PC-3 (cell line): ENCODE measurements around the gene LIN28A.

Source experiments
- EZH2 ChIP-seq: fragments of 300-600 bp; sonication (generic); IDR thresholded peaks from one replicate; pipeline ENCODE4 v1.6.1; 2017; ENCODE audit warnings: antibody characterized with exemption, mild to moderate bottlenecking, low read length; ENCODE audit not compliant: unreplicated experiment
- EZH2phosphoT487 ChIP-seq: fragments of 300-600 bp; sonication (generic); IDR thresholded peaks from 2 replicates; pipeline ENCODE4 v1.6.1; 2018; ENCODE audit warnings: mild to moderate bottlenecking, antibody characterized with exemption, low read length, borderline replicate concordance
- TF ChIP-seq, protein P1 (sequence below): fragments of 300-600 bp; sonication (generic); conservative IDR thresholded peaks from 2 replicates; pipeline ENCODE4 v1.5.1; 2017; ENCODE audit warnings: antibody characterized with exemption, low read depth, mild to moderate bottlenecking, low read length

DNA sequence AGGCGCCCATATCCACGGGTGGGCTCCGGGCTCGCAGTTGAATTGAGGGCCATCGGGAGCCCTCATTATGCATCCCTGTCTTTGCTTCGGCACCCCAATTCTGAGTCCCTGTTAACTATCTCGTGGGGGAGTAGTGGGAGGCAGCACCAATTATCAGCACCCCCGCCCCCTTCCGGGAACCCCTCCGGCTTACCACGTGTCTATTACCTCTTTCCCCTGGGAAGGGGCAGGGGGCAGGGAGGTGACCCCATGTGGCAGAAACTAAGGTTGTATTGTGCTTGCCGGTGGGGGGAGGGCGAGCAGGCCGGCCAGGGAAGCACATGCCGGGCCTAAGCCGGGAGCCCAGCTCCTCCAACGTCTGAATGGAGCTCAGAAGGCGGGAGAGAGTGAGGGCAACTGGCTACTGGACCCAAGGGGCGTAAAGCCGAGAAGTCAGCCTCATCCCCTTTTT lies 1.0 kb downstream of the LIN28A start:
- TF ChIP-seq, protein P1, sequence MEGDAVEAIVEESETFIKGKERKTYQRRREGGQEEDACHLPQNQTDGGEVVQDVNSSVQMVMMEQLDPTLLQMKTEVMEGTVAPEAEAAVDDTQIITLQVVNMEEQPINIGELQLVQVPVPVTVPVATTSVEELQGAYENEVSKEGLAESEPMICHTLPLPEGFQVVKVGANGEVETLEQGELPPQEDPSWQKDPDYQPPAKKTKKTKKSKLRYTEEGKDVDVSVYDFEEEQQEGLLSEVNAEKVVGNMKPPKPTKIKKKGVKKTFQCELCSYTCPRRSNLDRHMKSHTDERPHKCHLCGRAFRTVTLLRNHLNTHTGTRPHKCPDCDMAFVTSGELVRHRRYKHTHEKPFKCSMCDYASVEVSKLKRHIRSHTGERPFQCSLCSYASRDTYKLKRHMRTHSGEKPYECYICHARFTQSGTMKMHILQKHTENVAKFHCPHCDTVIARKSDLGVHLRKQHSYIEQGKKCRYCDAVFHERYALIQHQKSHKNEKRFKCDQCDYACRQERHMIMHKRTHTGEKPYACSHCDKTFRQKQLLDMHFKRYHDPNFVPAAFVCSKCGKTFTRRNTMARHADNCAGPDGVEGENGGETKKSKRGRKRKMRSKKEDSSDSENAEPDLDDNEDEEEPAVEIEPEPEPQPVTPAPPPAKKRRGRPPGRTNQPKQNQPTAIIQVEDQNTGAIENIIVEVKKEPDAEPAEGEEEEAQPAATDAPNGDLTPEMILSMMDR, result no peak
- TF ChIP-seq EZH2phosphoT487, result no peak
- no peak for TF ChIP-seq EZH2
